ENCODE data around the gene TLE3. TPM values are rescaled to one million over a fixed set of nuclear protein-coding genes. Genes with fewer than 3 reads are reported as not detected.
A peak's percentile ranks its signal among the peaks of the same experiment; 100 is the strongest.

The TLE3 gene
- total and polyA plus RNA-seq, 2 experiments from 2014 or later: 20.5 to 38.2 TPM

DNA sequence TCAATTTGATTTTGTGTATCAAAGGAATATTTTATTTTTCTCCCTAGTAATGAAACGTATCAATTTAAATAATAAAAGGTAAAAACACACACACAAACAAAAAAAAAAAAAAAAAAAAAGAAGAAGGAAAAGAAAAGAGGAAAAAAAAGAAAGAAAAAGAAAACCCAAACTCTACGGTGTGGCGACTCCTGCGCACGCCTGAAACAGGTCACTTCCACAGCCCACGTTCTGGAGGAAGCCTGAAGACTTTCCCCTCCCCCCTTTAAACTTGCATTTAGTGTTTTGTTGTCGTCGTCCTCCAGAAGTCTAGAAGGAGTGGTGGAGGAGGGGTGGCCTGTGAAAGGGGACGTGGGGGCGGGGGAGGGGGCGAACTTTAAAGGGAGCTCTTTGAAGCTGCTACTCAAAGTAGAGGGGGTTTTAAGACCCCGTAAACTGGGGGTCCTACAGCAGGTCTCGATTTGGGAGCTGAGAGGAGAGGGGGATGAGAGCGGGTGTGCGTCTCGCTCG is 2.3 kb upstream of the TLE3 start:
- Histone ChIP-seq H3K9me3 (ENCODE audit: low read depth) (no peaks in the 10 kb centered on the region), H3K4me3 (peak overlapping the region; percentile 15), H3K36me3 (no peaks in the 10 kb centered on the region), H3K27ac (peak overlapping the region; percentile 88), H3K4me1 (ENCODE audit: low read depth) (peaks cover 25% of the 10 kb centered on the region), H3K27me3 (no peaks in the 10 kb centered on the region)
- DNase-seq (ENCODE audit: low read depth in 1 of 2, low spot score in 1 of 2): peak; percentile 41 to 54
- TF ChIP-seq, protein P1, sequence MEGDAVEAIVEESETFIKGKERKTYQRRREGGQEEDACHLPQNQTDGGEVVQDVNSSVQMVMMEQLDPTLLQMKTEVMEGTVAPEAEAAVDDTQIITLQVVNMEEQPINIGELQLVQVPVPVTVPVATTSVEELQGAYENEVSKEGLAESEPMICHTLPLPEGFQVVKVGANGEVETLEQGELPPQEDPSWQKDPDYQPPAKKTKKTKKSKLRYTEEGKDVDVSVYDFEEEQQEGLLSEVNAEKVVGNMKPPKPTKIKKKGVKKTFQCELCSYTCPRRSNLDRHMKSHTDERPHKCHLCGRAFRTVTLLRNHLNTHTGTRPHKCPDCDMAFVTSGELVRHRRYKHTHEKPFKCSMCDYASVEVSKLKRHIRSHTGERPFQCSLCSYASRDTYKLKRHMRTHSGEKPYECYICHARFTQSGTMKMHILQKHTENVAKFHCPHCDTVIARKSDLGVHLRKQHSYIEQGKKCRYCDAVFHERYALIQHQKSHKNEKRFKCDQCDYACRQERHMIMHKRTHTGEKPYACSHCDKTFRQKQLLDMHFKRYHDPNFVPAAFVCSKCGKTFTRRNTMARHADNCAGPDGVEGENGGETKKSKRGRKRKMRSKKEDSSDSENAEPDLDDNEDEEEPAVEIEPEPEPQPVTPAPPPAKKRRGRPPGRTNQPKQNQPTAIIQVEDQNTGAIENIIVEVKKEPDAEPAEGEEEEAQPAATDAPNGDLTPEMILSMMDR (IDR thresholded peaks at IDR 0.05; ENCODE audit: low read depth, low read length): no peak

DNA sequence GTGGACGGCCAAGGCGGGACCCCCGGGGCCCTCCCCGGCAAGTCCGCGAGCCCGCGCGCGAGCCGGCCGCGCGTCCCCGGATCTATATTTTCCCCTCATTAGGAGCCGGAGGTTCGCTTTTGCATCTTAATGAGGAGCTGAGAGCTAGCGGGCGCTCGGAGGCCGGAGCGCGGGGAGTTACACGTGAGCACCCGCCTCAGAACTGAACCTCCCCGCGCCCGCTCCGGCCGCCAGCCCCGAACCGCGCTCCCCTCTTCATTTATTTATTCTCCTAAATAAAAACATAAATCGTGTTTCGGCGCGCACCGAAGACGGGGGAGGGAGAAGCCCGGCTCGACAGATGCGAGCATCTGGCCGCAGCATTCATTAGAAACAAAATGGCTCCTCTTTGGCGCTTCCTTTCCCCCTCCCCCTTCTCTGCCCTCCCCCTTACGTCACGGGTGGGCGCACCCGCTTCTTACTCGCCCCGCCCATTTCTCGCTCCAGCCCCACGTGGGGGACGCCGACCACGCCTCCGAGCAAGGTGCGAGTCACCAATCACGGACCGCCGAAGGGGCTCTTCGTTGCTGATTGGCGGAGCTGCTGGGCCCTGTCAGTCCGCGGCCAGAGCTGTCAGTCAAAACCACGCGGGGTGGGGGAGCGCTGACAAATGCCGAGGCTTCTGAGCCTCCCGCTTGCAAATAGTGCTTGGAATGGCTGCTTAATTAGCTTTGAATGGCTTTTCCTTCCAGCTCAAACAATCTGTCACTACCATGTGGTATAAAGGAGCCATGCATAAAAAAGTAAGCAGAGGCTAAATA is 1.6 kb upstream of the TLE3 start:
- TF ChIP-seq, protein P1 (IDR thresholded peaks at IDR 0.05; ENCODE audit: low read depth, low read length): no peak
- DNase-seq (ENCODE audit: low read depth in 1 of 2, low spot score in 1 of 2): peak; percentile 99 to 100
- H3K9me3 ChIP-seq (ENCODE audit: low read depth): no peaks in the 10 kb centered on the region
- no peaks in the 10 kb centered on the region for H3K36me3 ChIP-seq
- H3K27me3 ChIP-seq: no peaks in the 10 kb centered on the region
- H3K4me3 ChIP-seq: peak overlapping the region; percentile 42
- H3K27ac ChIP-seq: peak overlapping the region; percentile 88
- H3K4me1 ChIP-seq (ENCODE audit: low read depth): peaks cover 26% of the 10 kb centered on the region

DNA sequence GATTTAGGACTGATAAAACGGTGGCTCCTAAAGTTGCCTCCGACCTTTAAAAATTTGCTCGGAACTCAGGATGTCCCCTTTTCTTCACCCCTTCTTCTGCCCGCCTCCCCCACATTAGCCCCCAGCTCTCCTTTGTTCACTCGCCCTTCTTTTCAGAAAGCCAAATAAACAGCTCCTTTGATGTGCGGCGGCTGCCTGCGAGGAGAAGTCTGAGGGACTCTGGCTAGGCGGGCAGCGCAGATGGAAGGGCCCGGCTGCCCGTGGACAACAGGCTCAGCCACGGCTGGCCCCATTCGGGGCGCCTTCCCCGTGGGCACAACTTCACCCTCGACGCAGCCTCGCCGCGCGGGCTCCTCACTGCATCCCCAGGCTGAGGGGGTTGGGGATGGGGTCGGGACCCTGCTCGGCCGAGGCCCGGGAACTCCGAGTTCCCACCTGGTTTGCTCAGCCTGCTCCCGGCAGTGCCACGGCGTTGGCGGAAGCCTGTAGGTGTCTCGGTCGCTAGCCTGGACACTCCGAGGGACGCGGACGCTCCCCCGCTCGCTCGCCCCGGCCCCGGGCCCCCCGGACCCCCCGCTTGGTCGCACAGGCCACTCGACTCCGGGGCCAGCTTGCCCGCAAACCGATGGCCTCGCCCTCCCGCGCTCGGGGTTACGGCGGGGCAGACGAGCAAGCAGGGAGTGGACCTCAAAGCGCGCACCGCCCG is 897 bp upstream of the TLE3 start:
- Histone ChIP-seq H3K27me3 (peaks cover 6% of the 10 kb centered on the region), H3K36me3 (no peaks in the 10 kb centered on the region), H3K4me1 (ENCODE audit: low read depth) (peaks cover 26% of the 10 kb centered on the region), H3K9me3 (ENCODE audit: low read depth) (no peaks in the 10 kb centered on the region), H3K4me3 (peak overlapping the region; percentile 42), H3K27ac (peak overlapping the region; percentile 88)
- TF ChIP-seq, protein P1 (IDR thresholded peaks at IDR 0.05; ENCODE audit: low read depth, low read length): no peak
- DNase-seq (ENCODE audit: low read depth in 1 of 2, low spot score in 1 of 2): peak; percentile 45 to 65

DNA sequence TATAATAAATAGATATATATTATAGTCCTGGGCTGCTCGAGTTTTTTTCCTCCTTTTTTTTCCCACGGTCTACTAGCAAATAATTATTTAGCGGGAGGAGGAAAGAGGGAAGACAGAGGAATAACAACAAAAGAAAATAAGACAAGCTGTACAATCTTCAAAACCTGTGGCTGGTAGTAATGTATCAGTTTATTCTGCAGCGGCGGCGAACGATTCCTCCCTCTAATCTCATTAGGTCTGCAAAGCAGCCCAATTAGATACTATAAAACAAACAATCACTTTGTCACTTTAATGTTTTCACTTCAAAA is 390 bp upstream of the TLE3 start:
- TF ChIP-seq, protein P1 (IDR thresholded peaks at IDR 0.05; ENCODE audit: low read depth, low read length): no peak
- DNase-seq (ENCODE audit: low read depth in 1 of 2, low spot score in 1 of 2): no peak
- Histone ChIP-seq H3K27me3 (peaks cover 11% of the 10 kb centered on the region), H3K4me3 (peak overlapping the region; percentile 42), H3K36me3 (no peaks in the 10 kb centered on the region), H3K4me1 (ENCODE audit: low read depth) (peaks cover 26% of the 10 kb centered on the region), H3K9me3 (ENCODE audit: low read depth) (no peaks in the 10 kb centered on the region), H3K27ac (peak overlapping the region; percentile 88)

DNA sequence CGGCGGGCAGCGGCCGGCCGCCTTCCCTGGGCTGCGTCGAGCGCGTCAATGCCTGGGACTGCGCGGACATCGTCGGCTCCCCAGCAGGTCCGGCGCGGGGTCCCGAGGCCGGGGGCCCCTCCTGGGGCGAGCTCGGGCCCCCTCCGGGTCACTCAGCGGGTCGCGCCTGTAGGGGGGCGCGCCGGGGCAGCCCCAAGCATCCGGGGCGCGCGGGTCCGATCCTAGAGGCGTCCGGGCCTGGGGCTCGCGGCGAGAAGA is 725 bp downstream of the TLE3 start:
- Histone ChIP-seq H3K9me3 (ENCODE audit: low read depth) (no peaks in the 10 kb centered on the region), H3K27ac (peak overlapping the region; percentile 88), H3K4me1 (ENCODE audit: low read depth) (peaks cover 30% of the 10 kb centered on the region), H3K27me3 (peaks cover 20% of the 10 kb centered on the region), H3K4me3 (peak overlapping the region; percentile 65), H3K36me3 (no peaks in the 10 kb centered on the region)
- TF ChIP-seq, protein P1 (IDR thresholded peaks at IDR 0.05; ENCODE audit: low read depth, low read length): no peak
- no peak for DNase-seq (ENCODE audit: low read depth in 1 of 2, low spot score in 1 of 2)
